NCI-H2107 treated with DMSO at 0.1 percent for 48 hours (cell line): Measurements from ENCODE around the gene SEPTIN7.

Source experiments
- DNase-seq: peaks from one replicate; lab custom pipeline; 2025; ENCODE audit not compliant: unreplicated experiment; lab: John Stamatoyannopoulos, UW

SEPTIN7 gene

GRCh38 chr7:35828817-35829216, 28.0 kb downstream of the SEPTIN7 start:
- DNase-seq = no peak

DNA sequence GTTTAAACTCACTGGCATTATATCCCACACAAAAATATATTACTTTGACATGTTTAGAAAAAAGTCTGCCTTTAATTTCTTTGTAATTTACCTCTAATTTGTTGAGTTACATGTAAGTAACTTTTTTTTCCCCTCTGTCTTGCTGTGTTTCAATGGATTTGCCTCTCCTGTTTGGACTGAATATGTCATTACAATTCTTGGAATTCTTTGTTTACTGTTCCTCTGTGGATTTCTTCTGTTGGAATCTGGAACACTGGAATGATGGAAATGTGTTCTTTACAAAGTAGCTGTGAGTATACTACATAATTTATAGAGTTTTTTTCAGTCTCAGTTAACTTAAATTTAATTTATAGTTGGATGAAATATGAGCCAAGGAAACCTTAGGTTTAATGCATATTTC, 30.4 kb downstream of the SEPTIN7 start:
- DNase-seq = no peak

- DNase-seq = no peak
Observed at GRCh38 chr7:35839860-35840854, 39.3 kb downstream of the SEPTIN7 start.

GRCh38 chr7:35846816-35847412, 46.1 kb downstream of the SEPTIN7 start:
- DNase-seq = no peak

- peak; percentile 9 for DNase-seq
Observed at GRCh38 chr7:35848725-35849124, 47.9 kb downstream of the SEPTIN7 start.

DNA sequence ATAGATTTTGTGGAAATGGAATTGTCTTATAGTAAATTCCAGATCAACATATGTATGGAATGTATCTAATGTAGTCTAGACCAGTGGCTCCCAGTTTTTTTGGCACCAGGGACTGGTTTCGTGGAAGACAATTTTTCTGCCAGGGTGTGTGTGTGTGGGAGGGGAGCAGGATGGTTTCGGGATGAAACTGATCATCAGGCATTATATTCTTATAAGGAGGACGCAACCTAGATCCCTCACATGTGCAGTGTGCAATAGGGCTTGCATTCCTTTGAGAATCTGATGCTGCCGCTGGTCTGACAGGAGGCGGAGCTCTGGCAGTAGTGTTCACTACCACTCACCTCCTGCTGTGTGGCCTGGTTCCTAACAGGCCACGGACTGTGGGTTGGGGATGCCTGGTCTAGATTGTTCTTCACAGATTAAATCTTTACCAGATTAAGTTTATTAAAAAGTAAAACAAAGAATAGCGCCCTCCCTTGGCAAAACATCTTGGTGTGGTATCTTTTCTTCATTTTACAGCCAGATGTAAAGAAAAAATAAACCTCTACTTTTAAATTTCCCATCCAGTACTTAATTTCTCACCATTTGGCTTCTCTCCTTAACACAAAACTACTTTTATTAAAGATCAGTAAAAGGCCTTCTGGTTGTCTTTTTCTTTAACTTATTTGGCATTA, 48.4 kb downstream of the SEPTIN7 start:
- DNase-seq = no peak

DNA sequence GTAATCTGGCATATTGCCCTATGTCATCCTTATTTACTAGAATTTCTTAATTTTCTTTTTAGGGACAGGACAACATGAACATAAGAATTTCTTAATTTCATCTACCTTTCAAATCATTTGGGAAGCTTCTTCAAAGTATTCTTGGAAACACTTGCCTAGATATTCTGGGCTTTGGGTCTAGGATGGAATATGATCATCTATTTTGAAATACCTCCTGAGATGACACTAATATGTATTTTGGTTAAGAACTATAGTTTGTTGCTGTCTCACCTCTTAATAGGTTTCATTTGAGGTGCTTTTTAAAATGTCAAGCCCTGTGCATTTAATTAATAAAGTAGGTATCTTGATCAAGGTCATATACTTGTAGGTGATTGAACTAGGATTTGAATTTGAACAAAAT, 49.1 kb downstream of the SEPTIN7 start:
- DNase-seq = no peak
